ENCODE results near the gene THSD8. TPM values are rescaled to one million over a fixed set of nuclear protein-coding genes. Genes with fewer than 3 reads are reported as not detected.

The THSD8 gene
- 14.0 and 16.1 TPM in 2 replicates for total RNA-seq (2022)
- Bru-seq, nascent RNA = percentile 15 among the genes with signal in this experiment
- BruChase-seq, experiment 1, labeled RNA remaining after a 6-hour chase = percentile 27 among the genes with signal in this experiment
- percentile 28 among the genes with signal in this experiment for BruChase-seq, experiment 2, labeled RNA remaining after a 2-hour chase
- long read RNA-seq, partial matches to known transcripts = 1 of 2 reads
- long read RNA-seq, other reads (novel, unspliced or antisense) = 1 of 2 reads

DNA sequence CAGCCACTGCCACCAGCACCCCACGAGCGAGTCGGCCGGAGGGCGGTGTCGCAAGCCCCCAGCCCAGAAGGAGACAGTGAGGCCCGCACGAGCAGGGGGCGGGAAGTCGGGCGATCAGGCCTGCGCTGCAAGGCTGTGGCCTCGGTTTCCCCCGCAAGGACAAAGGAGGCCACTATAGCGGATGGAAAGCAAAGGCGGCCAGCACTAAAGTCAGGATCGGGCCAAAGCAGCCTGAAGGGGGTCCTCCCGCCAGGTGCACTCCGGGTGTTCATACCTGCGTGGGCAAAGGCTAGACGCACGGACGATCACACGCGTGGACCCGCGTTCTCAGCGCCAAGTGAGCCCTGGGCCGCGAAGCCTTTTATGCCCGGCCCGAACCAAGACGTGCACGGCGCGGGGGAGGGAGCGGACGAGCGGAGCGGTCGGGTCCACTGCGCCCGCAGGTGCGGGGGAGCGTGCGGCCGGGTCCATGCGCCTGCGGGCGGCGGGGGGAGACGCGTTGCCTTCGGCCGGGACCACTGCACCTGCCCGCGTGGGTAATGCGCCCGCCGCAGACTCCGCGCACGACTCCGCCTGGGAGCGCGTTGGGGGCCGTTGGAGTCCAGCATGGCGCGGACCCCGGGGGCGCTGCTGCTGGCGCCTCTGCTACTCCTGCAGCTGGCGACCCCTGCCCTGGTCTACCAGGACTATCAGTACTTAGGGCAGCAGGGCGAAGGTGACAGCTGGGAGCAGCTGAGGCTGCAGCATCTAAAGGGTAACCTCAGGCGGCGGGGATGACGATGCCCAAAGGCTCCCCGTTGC lies at the start of gene THSD8, which contains the start of gene PRDX2:
THSD8 (plus strand) TSS at position 604 of the 801 bp plus-strand sequence; CDS start at position 607, 3 bp downstream.
PRDX2 (minus strand) TSS at position 335 of the 801 bp plus-strand sequence. CDS start 539 bp downstream, outside the sequence.
- Mint-ChIP-seq H3K27me3 (ENCODE audit: unreplicated experiment) (no peaks in the 10 kb centered on the region), H3K27ac (ENCODE audit: unreplicated experiment) (peak within 1 kb of the TSS; percentile 52), H3K9me3 (ENCODE audit: low read depth, unreplicated experiment) (no peaks in the 10 kb centered on the region), H3K4me1 (ENCODE audit: low read depth, unreplicated experiment) (peaks cover 15% of the 10 kb centered on the region), H3K4me3 (ENCODE audit: low read depth, unreplicated experiment) (peak within 1 kb of the TSS; percentile 59), H3K36me3 (ENCODE audit: insufficient read depth, unreplicated experiment) (peaks cover 47% of the 10 kb centered on the region)
- no peak for TF ChIP-seq CTCF (IDR thresholded peaks at IDR 0.05; ENCODE audit: unreplicated experiment)
- no TSS peak for BruUV-seq (replicated peaks)
- intact Hi-C loops (cut with micrococcal nuclease; ENCODE audit: unreplicated experiment) = no loop called here
- CTCF ChIA-PET = interaction anchor here (1.2 kb wide), 1 partner anchor 41 kb away, joined by 3 read pairs; no protein-coding TSS in a partner anchor
- DNase-seq = peak; percentile 71

DNA sequence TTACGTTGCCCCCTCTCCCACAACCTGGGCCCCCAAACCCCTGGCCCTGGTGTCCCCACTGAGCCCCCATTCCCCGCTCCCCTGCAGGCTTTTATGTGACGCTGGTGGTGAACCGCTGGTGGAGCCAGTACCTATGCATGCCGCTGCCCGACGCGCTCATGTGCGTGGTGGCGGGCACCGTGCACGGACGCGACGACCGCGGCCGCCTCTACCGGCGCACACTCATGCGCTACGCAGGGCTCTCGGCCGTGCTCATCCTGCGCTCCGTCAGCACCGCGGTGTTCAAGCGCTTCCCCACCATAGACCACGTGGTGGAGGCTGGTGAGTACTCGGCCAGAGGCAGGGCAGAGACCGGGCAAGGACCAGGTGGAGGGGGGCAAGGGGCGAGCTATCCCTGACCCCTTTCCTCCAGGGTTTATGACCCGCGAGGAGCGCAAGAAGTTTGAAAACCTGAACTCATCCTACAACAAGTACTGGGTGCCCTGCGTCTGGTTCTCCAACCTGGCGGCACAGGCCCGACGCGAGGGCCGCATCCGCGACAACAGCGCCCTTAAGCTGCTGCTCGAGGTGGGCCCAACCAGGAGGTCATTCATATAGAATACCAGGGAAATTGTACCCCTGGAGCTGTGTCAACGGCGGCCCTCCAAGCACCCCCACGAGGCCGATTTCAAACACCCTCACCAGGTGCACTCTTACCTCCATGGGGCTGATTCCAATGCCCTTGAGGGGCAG lies 47.2 kb upstream of the THSD8 start:
- no peak for TF ChIP-seq CTCF (IDR thresholded peaks at IDR 0.05; ENCODE audit: unreplicated experiment)
- no peak for DNase-seq
- no peaks in the 10 kb centered on the region for H3K9me3 Mint-ChIP-seq (ENCODE audit: low read depth, unreplicated experiment)
- intact Hi-C loops (cut with micrococcal nuclease; ENCODE audit: unreplicated experiment) = no loop called here
- H3K4me1 Mint-ChIP-seq (ENCODE audit: low read depth, unreplicated experiment) = peaks cover 13% of the 10 kb centered on the region
- BruUV-seq (replicated peaks) = no TSS peak
- H3K4me3 Mint-ChIP-seq (ENCODE audit: low read depth, unreplicated experiment) = no peak overlapping the region
- H3K36me3 Mint-ChIP-seq (ENCODE audit: insufficient read depth, unreplicated experiment) = peaks cover 10% of the 10 kb centered on the region
- no peak overlapping the region for H3K27ac Mint-ChIP-seq (ENCODE audit: unreplicated experiment)
- CTCF ChIA-PET = interaction anchor here (0.6 kb wide), 1 partner anchor 11 kb away, joined by 3 read pairs; no protein-coding TSS in a partner anchor
- peaks cover 44% of the 10 kb centered on the region for H3K27me3 Mint-ChIP-seq (ENCODE audit: unreplicated experiment)

DNA sequence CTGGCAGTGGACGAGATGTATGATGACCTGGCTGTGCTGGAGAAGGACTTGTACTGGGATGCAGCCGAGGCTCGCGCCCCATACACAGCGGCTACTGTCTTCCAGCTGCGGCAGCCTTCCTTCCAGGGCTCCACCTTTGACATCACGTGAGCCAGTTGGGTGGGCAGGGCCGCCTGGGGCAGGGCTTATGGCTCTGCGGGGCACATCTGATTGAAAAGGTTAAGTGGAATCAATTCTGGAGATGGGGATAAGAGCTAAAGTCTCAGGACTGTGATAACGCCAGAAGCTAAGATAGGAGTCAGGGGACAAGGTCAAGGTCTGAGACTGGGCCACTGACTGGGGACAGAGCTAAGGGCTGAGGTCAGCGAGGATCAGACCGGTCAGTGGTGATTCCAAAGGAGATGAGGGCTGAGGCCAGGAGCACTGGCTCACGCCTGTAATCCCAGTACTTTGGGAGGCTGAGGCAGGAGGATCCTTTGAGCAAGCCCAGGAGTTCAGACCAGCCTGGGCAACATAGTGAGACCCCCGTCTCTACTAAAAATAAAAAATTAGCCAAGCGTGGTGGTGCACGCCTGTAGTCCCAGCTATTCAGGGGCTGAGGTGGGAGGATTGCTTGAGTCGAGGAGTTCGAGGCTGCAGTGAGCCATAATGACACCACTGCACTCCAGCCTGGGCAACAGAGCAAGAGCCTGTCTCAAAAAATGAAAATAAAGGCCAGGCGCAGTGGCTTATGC lies 45.6 kb upstream of the THSD8 start:
- intact Hi-C loops (cut with micrococcal nuclease; ENCODE audit: unreplicated experiment) = no loop called here
- DNase-seq = no peak
- no peak overlapping the region for H3K4me3 Mint-ChIP-seq (ENCODE audit: low read depth, unreplicated experiment)
- peaks cover 27% of the 10 kb centered on the region for H3K27me3 Mint-ChIP-seq (ENCODE audit: unreplicated experiment)
- BruUV-seq (replicated peaks) = no TSS peak
- no peaks in the 10 kb centered on the region for H3K4me1 Mint-ChIP-seq (ENCODE audit: low read depth, unreplicated experiment)
- TF ChIP-seq CTCF (IDR thresholded peaks at IDR 0.05; ENCODE audit: unreplicated experiment) = no peak
- no peaks in the 10 kb centered on the region for H3K9me3 Mint-ChIP-seq (ENCODE audit: low read depth, unreplicated experiment)
- CTCF ChIA-PET = no interaction called here
- H3K27ac Mint-ChIP-seq (ENCODE audit: unreplicated experiment) = no peak overlapping the region
- peaks cover 5% of the 10 kb centered on the region for H3K36me3 Mint-ChIP-seq (ENCODE audit: insufficient read depth, unreplicated experiment)

Data from Calu3 (cell line).